Measurements from ENCODE around the gene S100A7. TPM values are rescaled to one million over a fixed set of nuclear protein-coding genes. Genes with fewer than 3 reads are reported as not detected.

The S100A7 gene
- total RNA-seq, 1 donor from 2014 or later: not detected

- no peaks in the 10 kb centered on the region for H3K36me3 Mint-ChIP-seq (ENCODE audit: unreplicated experiment)
These were observed 45.9 kb upstream of the S100A7 start for GRCh38 chr1:153506386-153506785.

GRCh38 chr1:153505576-153505975, 45.1 kb upstream of the S100A7 start:
- H3K27ac Mint-ChIP-seq (ENCODE audit: unreplicated experiment): no peak overlapping the region
- H3K9me3 Mint-ChIP-seq (ENCODE audit: unreplicated experiment): no peaks in the 10 kb centered on the region
- no peak for DNase-seq
- peaks cover 7% of the 10 kb centered on the region for H3K27me3 Mint-ChIP-seq (ENCODE audit: unreplicated experiment)
- H3K4me1 Mint-ChIP-seq (ENCODE audit: low read depth, unreplicated experiment): no peaks in the 10 kb centered on the region
- H3K4me3 Mint-ChIP-seq (ENCODE audit: unreplicated experiment): no peak overlapping the region
- no peaks in the 10 kb centered on the region for H3K36me3 Mint-ChIP-seq (ENCODE audit: unreplicated experiment)
- TF ChIP-seq, protein P1, sequence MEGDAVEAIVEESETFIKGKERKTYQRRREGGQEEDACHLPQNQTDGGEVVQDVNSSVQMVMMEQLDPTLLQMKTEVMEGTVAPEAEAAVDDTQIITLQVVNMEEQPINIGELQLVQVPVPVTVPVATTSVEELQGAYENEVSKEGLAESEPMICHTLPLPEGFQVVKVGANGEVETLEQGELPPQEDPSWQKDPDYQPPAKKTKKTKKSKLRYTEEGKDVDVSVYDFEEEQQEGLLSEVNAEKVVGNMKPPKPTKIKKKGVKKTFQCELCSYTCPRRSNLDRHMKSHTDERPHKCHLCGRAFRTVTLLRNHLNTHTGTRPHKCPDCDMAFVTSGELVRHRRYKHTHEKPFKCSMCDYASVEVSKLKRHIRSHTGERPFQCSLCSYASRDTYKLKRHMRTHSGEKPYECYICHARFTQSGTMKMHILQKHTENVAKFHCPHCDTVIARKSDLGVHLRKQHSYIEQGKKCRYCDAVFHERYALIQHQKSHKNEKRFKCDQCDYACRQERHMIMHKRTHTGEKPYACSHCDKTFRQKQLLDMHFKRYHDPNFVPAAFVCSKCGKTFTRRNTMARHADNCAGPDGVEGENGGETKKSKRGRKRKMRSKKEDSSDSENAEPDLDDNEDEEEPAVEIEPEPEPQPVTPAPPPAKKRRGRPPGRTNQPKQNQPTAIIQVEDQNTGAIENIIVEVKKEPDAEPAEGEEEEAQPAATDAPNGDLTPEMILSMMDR (IDR thresholded peaks at IDR 0.05; ENCODE audit: partially characterized antibody, unreplicated experiment): no peak

More at GRCh38 chr1:153506386-153506785, 45.9 kb upstream of the S100A7 start:
- TF ChIP-seq, protein P1 (IDR thresholded peaks at IDR 0.05; ENCODE audit: partially characterized antibody, unreplicated experiment): no peak
- peaks cover 2% of the 10 kb centered on the region for H3K9me3 Mint-ChIP-seq (ENCODE audit: unreplicated experiment)
- H3K27me3 Mint-ChIP-seq (ENCODE audit: unreplicated experiment): peaks cover 7% of the 10 kb centered on the region
- H3K4me3 Mint-ChIP-seq (ENCODE audit: unreplicated experiment): no peak overlapping the region
- H3K27ac Mint-ChIP-seq (ENCODE audit: unreplicated experiment): no peak overlapping the region
- no peaks in the 10 kb centered on the region for H3K4me1 Mint-ChIP-seq (ENCODE audit: low read depth, unreplicated experiment)
- no peak for DNase-seq

- Mint-ChIP-seq H3K4me3 (ENCODE audit: unreplicated experiment) (no peak overlapping the region), H3K9me3 (ENCODE audit: unreplicated experiment) (no peaks in the 10 kb centered on the region), H3K4me1 (ENCODE audit: low read depth, unreplicated experiment) (no peaks in the 10 kb centered on the region), H3K27ac (ENCODE audit: unreplicated experiment) (no peak overlapping the region), H3K27me3 (ENCODE audit: unreplicated experiment) (peaks cover 7% of the 10 kb centered on the region), H3K36me3 (ENCODE audit: unreplicated experiment) (no peaks in the 10 kb centered on the region)
- DNase-seq: no peak
- TF ChIP-seq, protein P1 (IDR thresholded peaks at IDR 0.05; ENCODE audit: partially characterized antibody, unreplicated experiment): no peak
These were observed 43.3 kb upstream of the S100A7 start for GRCh38 chr1:153503766-153504165.

- H3K4me3 Mint-ChIP-seq (ENCODE audit: unreplicated experiment): no peak overlapping the region
- TF ChIP-seq, protein P1 (IDR thresholded peaks at IDR 0.05; ENCODE audit: partially characterized antibody, unreplicated experiment): no peak
- H3K27ac Mint-ChIP-seq (ENCODE audit: unreplicated experiment): no peak overlapping the region
- DNase-seq: no peak
- no peaks in the 10 kb centered on the region for H3K9me3 Mint-ChIP-seq (ENCODE audit: unreplicated experiment)
- no peaks in the 10 kb centered on the region for H3K27me3 Mint-ChIP-seq (ENCODE audit: unreplicated experiment)
- H3K36me3 Mint-ChIP-seq (ENCODE audit: unreplicated experiment): no peaks in the 10 kb centered on the region
- H3K4me1 Mint-ChIP-seq (ENCODE audit: low read depth, unreplicated experiment): peaks cover 9% of the 10 kb centered on the region
These were observed 38.3 kb upstream of the S100A7 start for GRCh38 chr1:153498746-153499145.

GRCh38 chr1:153495536-153495935, 35.1 kb upstream of the S100A7 start:
- DNase-seq: no peak
- TF ChIP-seq, protein P1 (IDR thresholded peaks at IDR 0.05; ENCODE audit: partially characterized antibody, unreplicated experiment): no peak
- Mint-ChIP-seq H3K27me3 (ENCODE audit: unreplicated experiment) (peaks cover 4% of the 10 kb centered on the region), H3K36me3 (ENCODE audit: unreplicated experiment) (no peaks in the 10 kb centered on the region), H3K27ac (ENCODE audit: unreplicated experiment) (peak overlapping the region; percentile 20), H3K9me3 (ENCODE audit: unreplicated experiment) (no peaks in the 10 kb centered on the region), H3K4me1 (ENCODE audit: low read depth, unreplicated experiment) (peaks cover 12% of the 10 kb centered on the region), H3K4me3 (ENCODE audit: unreplicated experiment) (no peak overlapping the region)
